Measurements from ENCODE around the gene TRPM2.

Gene TRPM2

DNA sequence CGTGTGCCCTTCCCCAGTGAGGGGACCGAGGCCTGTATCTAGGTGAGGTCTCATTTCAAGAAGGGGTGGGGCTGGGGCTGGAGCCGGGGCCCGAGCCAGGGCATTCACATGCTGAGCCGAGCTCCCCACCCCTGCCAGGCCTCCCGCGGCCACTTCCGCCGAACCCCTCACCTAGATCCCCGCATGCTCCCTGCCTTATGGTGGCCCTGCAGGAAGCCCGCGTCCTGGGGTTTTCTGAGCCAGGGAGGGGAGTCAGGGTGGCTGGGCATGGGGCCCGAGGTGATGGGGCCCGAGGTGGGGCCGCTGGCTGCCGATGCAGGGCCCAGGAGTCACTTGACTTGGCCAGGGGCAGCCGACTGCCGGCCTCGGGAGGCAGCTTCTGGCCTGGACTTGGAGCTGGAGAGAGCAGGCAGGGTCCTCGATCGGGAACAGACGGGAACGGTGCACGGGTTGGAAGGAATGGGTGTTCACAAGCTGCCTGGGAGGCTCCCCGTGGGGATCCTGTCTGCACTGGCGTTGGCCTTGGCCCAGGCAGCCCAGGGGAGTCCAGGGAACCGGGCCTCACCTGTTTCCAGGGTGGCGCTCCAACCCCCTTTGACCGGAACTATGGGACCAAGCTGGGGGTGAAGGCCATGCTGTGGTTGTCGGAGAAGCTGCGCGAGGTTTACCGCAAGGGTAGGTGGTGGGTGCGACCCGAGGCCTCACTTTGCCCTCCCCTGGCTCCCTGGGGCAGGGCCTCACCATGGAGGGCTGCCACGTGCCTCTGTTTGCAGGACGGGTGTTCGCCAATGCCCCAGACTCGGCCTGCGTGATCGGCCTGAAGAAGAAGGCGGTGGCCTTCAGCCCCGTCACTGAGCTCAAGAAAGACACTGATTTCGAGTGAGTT, 27.8 kb upstream of the TRPM2 start:
- no peak for TF ChIP-seq JUND (IDR thresholded peaks at IDR 0.05; ENCODE audit: low read depth)
- in situ Hi-C loops (cut with HindIII; ENCODE audit: low pct_unique_long_range_greater_than_20kb, low sequenced_read_pairs): no loop called here
- DNase-seq (ENCODE audit: low read depth in 1 of 2, low spot score in 1 of 2): no peak

- DNase-seq (ENCODE audit: low read depth in 1 of 2, low spot score in 1 of 2): no peak
- in situ Hi-C loops (cut with HindIII; ENCODE audit: low pct_unique_long_range_greater_than_20kb, low sequenced_read_pairs): no loop called here
- no peak for TF ChIP-seq JUND (IDR thresholded peaks at IDR 0.05; ENCODE audit: low read depth)
Observed at GRCh38 chr21:44326272-44326647, 27.2 kb upstream of the TRPM2 start.

DNA sequence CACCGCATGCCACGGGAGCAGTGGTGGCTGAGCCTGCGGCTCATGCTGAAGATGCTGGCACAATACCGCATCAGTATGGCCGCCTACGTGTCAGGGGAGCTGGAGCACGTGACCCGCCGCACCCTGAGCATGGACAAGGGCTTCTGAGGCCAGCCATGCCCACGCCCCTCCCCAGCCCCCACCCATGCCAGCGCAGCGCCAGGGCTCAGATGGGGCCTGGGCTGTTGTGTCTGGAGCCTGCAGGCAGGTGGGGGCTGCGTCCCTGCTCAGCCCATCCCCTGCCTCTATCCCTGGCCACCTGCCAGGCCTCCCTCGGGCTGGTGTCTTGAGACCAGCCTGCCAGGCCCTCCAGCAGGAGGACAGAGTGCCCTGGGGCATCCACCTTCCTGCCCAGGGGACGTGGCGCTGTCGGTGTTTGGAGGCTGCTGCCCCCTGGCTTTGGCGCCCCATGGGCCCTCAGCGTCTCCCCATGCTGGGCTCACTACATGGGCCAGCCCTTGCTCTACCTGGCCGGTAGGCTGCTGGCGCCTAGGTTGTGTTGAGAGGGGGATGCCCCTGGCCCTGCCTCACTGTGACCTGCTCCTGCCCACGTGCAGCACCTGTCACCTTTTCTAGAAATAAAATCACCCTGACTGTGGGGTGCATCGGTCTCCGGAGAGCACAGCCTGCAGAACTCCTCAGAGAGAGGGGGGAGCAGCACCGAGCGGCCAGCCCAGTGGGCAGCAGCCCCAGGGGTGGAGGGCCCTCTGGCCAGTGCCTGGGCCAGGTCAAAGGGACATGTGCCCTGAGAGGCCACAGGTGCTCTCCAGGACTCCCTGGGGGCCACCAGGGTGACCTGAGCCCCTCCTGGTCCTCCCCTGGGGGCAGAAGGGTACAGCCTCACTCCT, 26.5 kb upstream of the TRPM2 start:
- DNase-seq (ENCODE audit: low read depth in 1 of 2, low spot score in 1 of 2): no peak
- in situ Hi-C loops (cut with HindIII; ENCODE audit: low pct_unique_long_range_greater_than_20kb, low sequenced_read_pairs): no loop called here
- no peak for TF ChIP-seq JUND (IDR thresholded peaks at IDR 0.05; ENCODE audit: low read depth)

DNA sequence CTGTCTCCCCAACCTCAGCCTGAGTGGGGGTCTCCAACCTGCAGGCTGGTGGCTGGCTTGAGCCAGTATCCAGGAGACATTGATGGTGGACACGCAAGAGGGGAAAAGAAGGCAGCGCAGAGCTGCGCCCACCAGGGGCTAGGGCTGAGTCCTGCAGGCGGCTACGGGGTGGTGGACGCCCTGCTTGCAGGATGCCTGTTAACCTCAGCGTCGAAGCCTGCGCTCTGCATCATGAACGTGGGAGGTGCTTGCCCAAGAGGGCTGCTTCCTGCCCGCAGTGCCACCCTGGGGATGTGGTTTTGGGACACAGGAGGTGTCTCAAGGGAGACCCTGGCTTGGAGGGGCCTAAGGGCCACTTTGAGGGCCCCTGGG, 25.8 kb upstream of the TRPM2 start:
- in situ Hi-C loops (cut with HindIII; ENCODE audit: low pct_unique_long_range_greater_than_20kb, low sequenced_read_pairs): no loop called here
- TF ChIP-seq JUND (IDR thresholded peaks at IDR 0.05; ENCODE audit: low read depth): no peak
- no peak for DNase-seq (ENCODE audit: low read depth in 1 of 2, low spot score in 1 of 2)

GRCh38 chr21:44328242-44328895, 25.1 kb upstream of the TRPM2 start:
- in situ Hi-C loops (cut with HindIII; ENCODE audit: low pct_unique_long_range_greater_than_20kb, low sequenced_read_pairs): no loop called here
- no peak for DNase-seq (ENCODE audit: low read depth in 1 of 2, low spot score in 1 of 2)
- no peak for TF ChIP-seq JUND (IDR thresholded peaks at IDR 0.05; ENCODE audit: low read depth)

DNA sequence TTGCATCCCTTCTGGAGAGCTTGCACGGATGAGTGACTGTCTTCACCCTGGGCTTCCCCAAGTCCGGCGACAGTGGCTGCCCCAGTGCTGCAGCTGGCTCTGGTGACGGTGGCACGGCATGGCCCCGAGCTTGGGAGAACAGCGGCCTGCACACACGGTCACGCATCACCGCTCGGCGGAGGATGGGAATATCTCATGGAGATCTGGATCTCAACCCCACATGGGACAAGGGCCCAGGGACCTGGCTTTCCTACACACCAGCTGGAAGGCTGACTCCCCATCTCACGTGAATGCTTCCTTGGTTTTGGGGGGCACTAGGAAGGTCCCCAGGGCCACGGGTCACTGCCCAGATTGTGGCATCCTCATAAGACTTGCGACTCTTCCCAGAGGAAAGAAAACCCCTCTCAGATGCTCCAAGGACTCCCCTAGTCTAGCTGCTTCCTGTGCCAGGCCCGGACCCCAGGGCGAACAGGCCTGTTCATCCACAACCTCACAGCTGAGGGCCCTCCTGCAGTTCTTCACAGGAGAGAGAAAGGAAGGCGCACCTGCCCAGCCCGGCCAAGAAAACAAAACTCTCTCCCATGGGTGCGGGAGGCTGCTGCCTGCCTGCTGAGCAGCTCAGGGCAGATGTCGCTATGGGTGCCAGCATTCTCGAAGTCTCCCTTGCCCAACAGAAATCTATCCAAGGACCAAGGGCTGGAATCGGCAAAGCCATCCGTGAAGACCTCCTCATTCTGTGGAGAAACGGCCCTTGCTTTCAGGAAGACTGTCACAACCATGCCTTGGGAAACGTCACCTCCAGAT, 24.1 kb upstream of the TRPM2 start:
- no peak for DNase-seq (ENCODE audit: low read depth in 1 of 2, low spot score in 1 of 2)
- no peak for TF ChIP-seq JUND (IDR thresholded peaks at IDR 0.05; ENCODE audit: low read depth)
- in situ Hi-C loops (cut with HindIII; ENCODE audit: low pct_unique_long_range_greater_than_20kb, low sequenced_read_pairs): no loop called here

- no peak for DNase-seq (ENCODE audit: low read depth in 1 of 2, low spot score in 1 of 2)
- in situ Hi-C loops (cut with HindIII; ENCODE audit: low pct_unique_long_range_greater_than_20kb, low sequenced_read_pairs): no loop called here
- TF ChIP-seq JUND (IDR thresholded peaks at IDR 0.05; ENCODE audit: low read depth): no peak
Observed at GRCh38 chr21:44329971-44330681, 23.3 kb upstream of the TRPM2 start.

DNA sequence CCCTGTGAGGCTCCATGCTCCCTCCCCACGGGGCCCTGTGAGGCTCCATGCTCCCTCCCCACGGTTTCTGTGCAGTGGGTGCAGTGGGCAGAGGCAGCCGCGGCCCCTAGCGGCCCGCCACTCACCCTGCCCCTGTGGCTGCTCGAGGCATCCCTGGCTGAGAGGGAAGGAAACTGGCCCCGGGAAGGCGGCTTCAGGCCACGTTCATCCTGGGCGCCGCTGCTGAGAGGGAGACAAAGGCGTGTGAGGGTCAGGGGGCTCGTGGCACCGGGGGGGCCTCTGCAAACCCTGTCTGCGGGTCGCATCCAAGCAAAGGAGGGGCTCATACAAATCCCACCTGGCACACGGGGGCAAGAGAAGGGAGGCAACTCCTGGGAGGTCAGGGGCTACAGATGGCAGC, 22.7 kb upstream of the TRPM2 start:
- DNase-seq (ENCODE audit: low read depth in 1 of 2, low spot score in 1 of 2): no peak
- in situ Hi-C loops (cut with HindIII; ENCODE audit: low pct_unique_long_range_greater_than_20kb, low sequenced_read_pairs): no loop called here
- TF ChIP-seq JUND (IDR thresholded peaks at IDR 0.05; ENCODE audit: low read depth): no peak

GRCh38 chr21:44331209-44331608, 22.2 kb upstream of the TRPM2 start:
- in situ Hi-C loops (cut with HindIII; ENCODE audit: low pct_unique_long_range_greater_than_20kb, low sequenced_read_pairs): no loop called here
- no peak for DNase-seq (ENCODE audit: low read depth in 1 of 2, low spot score in 1 of 2)
- TF ChIP-seq JUND (IDR thresholded peaks at IDR 0.05; ENCODE audit: low read depth): no peak

DNA sequence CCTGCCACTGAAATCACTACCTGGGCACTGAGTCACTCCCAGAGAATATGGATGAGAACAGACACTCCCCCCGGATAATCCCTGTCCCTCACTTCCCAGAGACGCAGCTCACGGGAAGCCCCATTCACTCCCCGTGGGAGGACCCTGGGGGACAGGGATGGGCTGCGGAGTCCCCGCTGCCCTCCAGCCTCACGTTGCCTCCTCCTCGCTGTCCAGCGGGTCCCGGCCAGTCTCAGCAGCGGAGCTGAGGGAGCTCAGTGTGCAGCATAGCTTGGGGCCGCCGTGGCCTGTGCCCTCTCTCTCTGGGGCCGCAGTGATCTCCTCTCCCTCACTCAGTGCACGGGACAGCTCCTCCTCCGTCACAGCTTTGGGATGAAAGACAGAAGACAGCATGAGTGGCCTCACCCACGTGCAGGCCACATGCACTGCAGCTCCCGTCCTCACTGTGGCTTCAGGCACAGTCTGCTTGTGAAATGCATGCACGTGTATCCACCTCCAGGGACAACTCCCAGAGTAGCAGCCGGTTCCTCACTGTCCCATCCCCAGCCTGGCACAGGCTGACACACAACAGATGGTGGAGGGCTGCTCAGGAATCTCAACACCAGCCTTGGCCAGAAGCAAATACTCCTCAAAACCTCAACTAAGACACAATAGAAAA, 21.6 kb upstream of the TRPM2 start:
- peak in 1 of 2 experiments; percentile 33 for DNase-seq (ENCODE audit: low read depth in 1 of 2, low spot score in 1 of 2)
- in situ Hi-C loops (cut with HindIII; ENCODE audit: low pct_unique_long_range_greater_than_20kb, low sequenced_read_pairs): no loop called here
- TF ChIP-seq JUND (IDR thresholded peaks at IDR 0.05; ENCODE audit: low read depth): no peak

DNA sequence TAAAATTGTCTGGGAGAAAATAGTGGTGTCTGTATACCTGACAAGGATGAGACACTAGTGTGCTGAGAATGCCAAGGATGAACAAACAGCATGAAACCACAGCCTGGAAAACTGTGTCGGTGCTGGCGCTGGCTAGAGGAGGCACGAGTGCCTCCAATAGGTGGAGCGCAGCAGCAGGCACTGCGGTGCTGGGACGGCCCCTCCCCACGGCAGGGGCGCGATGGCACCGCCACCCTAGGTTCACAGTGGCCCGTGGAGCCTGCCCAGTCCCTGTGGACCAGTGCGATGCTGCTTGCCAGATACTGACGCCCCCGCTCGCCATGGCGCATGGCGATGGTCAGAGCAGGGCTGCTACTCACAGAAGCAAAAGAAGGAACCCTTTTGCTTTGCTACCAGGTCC, 21.0 kb upstream of the TRPM2 start:
- in situ Hi-C loops (cut with HindIII; ENCODE audit: low pct_unique_long_range_greater_than_20kb, low sequenced_read_pairs): no loop called here
- TF ChIP-seq JUND (IDR thresholded peaks at IDR 0.05; ENCODE audit: low read depth): no peak
- DNase-seq (ENCODE audit: low read depth in 1 of 2, low spot score in 1 of 2): no peak
